GM19397 (cell line): ENCODE measurements around the gene TCF12.

ENCODE experiments used
- ATAC-seq: cut with Tn5 transposase; IDR thresholded peaks from one replicate; pipeline ENCODE4 v1.9.1; 2021; ENCODE audit warnings: mild to moderate bottlenecking, moderate library complexity; ENCODE audit not compliant: unreplicated experiment

TCF12 gene

DNA sequence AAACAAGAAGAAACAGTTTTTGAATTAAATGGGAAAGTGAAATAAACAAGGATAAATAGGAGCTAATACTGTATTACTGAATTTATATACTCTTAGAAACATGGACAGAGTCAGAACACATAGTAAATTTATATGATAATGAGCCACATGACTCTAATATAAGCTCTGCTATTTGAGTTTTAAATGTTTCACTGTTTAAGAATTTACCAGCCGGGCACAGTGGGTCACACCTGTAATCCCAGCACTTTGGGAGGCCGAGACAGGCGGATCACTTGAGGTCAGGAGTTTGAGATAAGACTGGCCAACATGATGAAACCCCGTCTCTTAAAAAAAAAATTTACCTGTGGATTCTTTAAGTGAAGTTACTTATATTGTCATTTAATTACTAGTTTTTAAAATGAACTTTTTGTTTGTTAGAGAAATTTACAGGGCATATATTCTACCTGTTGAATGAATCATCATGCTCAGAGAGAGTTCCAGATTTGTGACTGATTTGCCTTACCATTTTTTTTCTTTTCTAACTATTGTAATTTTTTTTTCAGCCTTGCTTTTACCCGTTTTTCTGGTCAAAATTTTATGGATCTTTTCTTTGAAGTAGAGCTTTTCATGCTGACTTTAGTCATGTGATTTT, 125.7 kb downstream of the TCF12 start:
- ATAC-seq: no peak

GRCh38 chr15:57044970-57045369, 126.5 kb downstream of the TCF12 start:
- no peak for ATAC-seq

- ATAC-seq: peak; percentile 88
Observed at GRCh38 chr15:57045741-57046382, 127.4 kb downstream of the TCF12 start.

- no peak for ATAC-seq
Observed at GRCh38 chr15:57048930-57049549, 130.6 kb downstream of the TCF12 start.

- ATAC-seq: no peak
Observed at GRCh38 chr15:57053470-57053869, 135.0 kb downstream of the TCF12 start.

- no peak for ATAC-seq
Observed at GRCh38 chr15:57054204-57054750, 135.8 kb downstream of the TCF12 start.

DNA sequence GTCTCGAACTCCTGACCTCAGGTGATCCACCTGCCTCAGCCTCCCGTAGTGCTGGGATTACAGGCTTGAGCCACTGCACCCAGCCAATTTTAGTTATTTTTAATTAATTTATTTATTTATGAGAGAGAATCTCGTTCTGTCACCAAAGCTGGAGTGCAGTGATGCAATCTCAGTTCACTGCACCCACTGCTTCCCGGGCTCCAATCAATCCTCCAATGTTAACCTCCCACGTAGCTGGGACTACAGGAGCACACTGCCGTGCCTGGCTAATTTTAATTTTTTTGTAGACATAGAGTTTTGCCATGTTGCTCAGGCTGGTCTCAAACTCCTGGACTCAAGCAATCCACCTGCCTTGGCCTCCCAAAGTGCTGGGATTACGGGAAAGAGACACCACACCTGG, 137.9 kb downstream of the TCF12 start:
- ATAC-seq: no peak

DNA sequence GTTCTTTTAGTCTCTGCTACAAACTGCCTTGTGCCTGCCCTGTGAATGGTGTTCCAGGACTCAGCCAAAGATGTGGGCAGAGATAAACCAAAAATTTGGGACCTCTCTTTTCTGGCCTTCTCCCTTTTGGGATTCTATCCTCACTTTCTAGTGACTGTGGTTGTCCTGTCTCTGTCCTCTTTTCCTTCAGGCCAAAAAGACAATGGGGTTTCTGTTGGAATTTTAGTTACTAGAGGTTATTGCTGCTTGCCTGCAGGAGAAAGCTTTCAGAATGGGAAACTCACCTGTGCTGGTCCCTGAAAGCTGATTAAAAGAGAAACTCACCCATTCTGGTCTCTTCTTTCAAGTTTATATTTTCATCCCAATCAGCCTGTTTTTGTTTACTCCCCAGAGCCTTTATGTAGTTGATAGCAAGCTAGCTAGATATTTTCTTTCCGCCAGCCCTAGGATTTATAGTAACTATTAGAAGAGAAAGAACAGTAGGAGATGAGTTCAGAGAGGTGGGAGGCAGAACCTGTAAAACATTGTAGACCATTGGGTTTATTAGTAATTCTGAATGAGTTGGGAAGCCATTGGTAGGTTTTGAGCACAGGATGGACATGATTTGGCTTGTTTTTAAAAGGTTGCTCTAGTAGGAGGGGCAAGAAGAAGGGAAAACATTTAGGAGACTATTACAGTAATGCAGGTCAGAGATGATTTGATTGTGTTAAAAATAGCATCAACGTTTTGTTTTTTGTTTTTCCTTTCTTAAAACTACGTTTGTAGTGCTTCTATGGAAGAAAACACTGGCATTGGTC, 138.9 kb downstream of the TCF12 start:
- no peak for ATAC-seq

GRCh38 chr15:57059026-57059660, 140.7 kb downstream of the TCF12 start:
- ATAC-seq: no peak

DNA sequence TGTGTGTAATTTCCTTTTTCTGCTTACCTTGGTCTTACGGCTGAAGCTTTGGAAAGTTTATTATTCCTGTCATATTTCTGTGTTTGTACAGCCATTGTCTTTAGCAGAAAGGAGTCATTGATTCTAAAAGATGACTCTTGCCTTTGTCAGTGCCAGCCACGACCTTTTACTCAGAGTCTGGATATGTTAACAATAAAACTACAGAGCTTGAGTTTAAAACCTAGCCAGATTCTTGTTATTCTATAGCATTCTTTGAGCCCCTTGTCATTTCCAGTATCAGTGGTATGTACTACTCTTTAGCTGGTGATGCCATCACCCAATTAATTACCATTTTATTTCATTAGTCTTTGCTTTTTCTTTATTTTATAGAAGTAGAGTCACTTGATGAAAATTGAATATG, 142.4 kb downstream of the TCF12 start:
- no peak for ATAC-seq

GRCh38 chr15:57061281-57061680, 142.8 kb downstream of the TCF12 start:
- ATAC-seq: no peak

- no peak for ATAC-seq
Observed at GRCh38 chr15:57061696-57062095, 143.3 kb downstream of the TCF12 start.

DNA sequence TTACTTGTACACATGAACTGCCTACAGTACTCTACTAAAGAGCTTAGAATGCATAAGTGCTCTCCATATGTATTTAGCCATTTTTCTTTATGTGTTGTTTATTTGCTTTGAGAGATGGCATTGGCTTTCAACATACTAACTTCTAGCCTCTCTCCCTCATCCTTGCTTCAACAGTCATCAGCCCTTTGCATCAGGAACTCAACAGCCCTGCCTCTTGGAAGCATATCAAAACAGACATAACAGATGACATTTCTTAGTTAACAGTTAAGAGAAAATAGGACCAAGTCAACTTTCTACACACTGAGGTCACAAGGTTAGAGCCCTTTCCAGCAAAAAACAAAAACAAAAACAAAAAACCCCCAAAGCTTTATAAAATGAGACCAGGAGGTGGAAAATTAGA, 145.6 kb downstream of the TCF12 start:
- no peak for ATAC-seq

DNA sequence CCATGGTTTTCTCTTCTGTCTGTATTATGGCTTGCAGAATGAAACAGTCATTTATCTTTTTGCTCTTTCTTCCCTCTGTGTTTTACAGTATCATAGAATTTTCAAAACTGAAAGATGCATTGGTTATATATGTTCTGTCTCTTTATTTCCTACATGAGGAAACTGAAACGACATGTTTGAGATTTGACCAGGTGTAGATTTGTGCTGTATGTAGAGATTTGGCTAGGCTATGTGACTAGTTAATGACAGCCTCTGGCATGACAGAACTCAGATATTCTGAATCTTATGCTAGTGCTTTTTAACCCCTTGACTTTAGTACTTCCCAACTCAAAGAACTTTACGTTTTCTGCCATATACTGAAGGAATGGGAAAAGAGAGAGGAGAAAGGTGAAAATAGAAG, 151.0 kb downstream of the TCF12 start:
- no peak for ATAC-seq

- no peak for ATAC-seq
Observed at GRCh38 chr15:57070674-57071073, 152.2 kb downstream of the TCF12 start.

- ATAC-seq: no peak
Observed at GRCh38 chr15:57079446-57079845, 161.0 kb downstream of the TCF12 start.

GRCh38 chr15:57079931-57080620, 161.6 kb downstream of the TCF12 start:
- ATAC-seq: no peak

GRCh38 chr15:57082054-57082728, 163.7 kb downstream of the TCF12 start:
- no peak for ATAC-seq

GRCh38 chr15:57084192-57084591, 165.7 kb downstream of the TCF12 start:
- no peak for ATAC-seq

GRCh38 chr15:57085267-57085666, 166.8 kb downstream of the TCF12 start:
- ATAC-seq: no peak
